G401 (cell line): ENCODE results near the gene PRR23B. TPM values are rescaled to one million over a fixed set of nuclear protein-coding genes. Genes with fewer than 3 reads are reported as not detected.

Source experiments
- DNase-seq: peaks from one replicate; pipeline ENCODE4 v3.0.0-alpha.2; 2015; ENCODE audit warnings: low spot score
- in situ Hi-C: cut with HindIII; loops from 2 replicates; pipeline ENCODE4 v1.10.0; 2016; ENCODE audit warnings: low sequenced_read_pairs, mixed read lengths
- total RNA-seq: library from RNA; depleted of rRNA; stranded (reverse); fragments of >200 nt; shearing (Covaris generic); gene quantifications from 2 replicates; pipeline ENCODE4 v1.2.3, GENCODE V29; 2014; rRNA removed

Gene PRR23B
- total RNA-seq, 1 experiment from 2014 or later = not detected

DNA sequence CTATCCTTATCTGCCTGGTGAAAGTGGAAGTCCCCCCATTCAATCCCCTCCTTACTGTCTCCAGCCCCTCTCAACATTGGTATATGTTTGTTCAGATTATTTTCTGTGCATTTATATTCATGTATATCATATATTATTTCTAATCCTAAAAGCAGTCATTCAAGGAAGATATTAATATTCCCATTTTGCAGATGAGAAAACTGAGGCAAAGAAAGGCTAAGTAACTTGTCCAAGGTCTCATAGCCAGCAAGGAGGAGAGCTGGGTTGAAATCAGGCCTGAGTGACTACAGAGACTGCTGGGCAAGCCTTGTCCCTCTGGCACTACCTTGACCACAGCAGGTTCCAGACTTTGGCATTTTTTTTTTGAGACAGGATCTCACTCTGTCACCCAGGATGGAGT, 44.7 kb downstream of the PRR23B start:
- in situ Hi-C loops = no loop called here
- no peak for DNase-seq

DNA sequence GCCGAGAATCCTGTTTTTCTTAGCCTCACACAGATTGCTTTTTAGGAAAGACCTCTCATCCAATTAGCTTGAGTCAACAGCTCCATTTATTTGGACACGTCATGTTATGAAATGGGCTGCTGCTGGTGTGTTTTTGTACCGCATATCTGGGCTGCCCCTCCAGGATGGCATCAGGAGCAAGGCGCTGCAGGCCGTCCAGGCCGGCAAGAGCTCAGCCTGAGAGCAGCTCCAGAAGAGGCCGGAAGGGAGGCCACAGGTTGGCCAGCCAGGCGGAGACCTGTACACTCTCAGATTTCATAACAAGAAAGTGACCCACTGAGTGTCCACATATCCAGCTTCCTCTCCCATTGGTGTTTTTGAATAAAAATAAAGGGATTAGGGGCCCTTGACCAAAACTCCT, 45.4 kb downstream of the PRR23B start:
- no peak for DNase-seq
- in situ Hi-C loops = no loop called here

DNA sequence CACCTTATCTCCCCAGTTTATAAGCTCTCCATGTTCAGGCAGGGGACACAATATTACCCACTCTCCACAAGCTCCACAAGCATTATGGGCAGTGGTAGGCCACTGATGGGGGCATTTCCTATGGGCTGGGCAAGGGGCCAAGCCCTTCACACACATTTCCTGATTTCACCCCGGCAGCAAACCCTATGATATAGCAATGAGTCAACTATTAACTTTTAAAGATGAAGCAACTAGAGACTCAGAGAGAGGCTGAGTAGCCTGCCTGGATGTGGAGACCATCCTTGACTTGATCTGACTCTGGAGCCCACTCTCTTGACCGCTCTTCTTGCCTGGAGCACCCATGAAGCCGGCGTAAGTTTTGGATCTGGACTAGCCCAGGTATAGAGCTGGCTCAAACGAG, 46.3 kb downstream of the PRR23B start:
- DNase-seq = no peak
- in situ Hi-C loops = loop anchor here (25.0 kb wide), 1 partner anchor 338 kb away; no protein-coding TSS in a partner anchor

DNA sequence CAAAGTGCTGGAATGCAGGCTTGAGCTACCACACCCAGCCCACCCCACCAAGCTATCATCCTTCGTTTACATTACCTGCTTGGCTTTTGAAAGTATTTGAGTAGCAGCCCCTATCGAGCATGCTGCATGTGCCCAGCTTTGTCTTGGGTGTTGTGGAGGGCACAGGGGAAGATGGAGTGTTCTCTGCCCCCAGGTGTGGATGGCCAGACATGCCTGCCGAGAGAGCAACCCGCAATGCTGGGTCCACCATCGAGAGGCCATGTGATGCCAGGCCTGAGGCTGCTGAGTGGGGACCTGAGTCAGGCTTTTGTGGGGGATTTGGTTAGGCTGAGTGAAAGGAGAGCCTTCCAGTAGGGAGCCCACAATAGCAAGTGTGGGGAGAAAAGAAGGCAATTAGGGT, 47.8 kb downstream of the PRR23B start:
- DNase-seq = no peak
- in situ Hi-C loops = loop anchor here (25.0 kb wide), 1 partner anchor 339 kb away; no protein-coding TSS in a partner anchor

DNA sequence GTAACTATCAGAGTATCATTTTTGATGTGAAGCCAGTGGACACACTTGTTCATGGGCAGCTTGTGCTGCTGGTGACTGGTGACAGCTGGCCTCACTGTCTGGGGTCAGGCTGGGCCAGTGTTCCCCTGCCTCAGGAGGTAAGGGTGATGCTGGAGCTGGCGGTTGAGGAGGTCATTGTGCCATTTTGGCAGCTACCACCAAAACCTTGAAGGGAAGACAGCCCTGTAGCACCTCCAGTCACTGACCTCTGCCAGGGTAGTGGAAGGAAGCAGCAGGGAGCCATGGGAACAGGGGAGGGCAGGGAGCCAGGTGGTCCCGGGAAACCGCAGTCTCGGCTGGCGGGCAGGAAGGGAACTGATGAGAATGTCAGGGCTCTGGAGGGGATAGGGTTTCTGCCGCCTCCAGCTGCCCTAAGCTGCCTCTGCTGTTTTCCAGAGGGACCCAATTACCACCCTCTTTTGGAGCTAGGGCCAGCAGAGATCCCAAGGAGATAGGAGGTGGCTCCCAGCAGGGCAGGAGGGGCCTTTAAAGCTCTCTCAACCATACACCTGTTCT, 48.9 kb downstream of the PRR23B start:
- DNase-seq = no peak
- in situ Hi-C loops = loop anchor here (25.0 kb wide), 1 partner anchor 340 kb away; no protein-coding TSS in a partner anchor

Other genes with a start within 250 kb of the PRR23B start
- gene PIK3CB, start 186.0 kb downstream of the PRR23B start, total RNA-seq = 25.4 and 38.0 TPM in 2 replicates
- gene FOXL2, start 73.8 kb downstream of the PRR23B start, total RNA-seq = 0.06 TPM in 1 of 2 replicates, not detected in the other
- 1.2 TPM in 1 of 2 replicates, not detected in the other for gene FOXL2NB, start 73.7 kb downstream of the PRR23B start, total RNA-seq
- not detected in 2 replicates for gene PRR23A, start 14.7 kb downstream of the PRR23B start, total RNA-seq
- not detected in 2 replicates for gene PRR23C, start 24.0 kb upstream of the PRR23B start, total RNA-seq